Endodermal cell (in vitro differentiated cells): ENCODE measurements around the gene PDGFC. TPM values are rescaled to one million over a fixed set of nuclear protein-coding genes. Genes with fewer than 3 reads are reported as not detected.

Experiments used
- DNase-seq: peaks from one replicate; pipeline ENCODE4 v3.0.0-alpha.2; 2017
- H3K27ac ChIP-seq: 2 replicates; pipeline ENCODE4 v1.5.1; 2013; ENCODE audit warnings: mild to moderate bottlenecking, low read depth, low read length, moderate library complexity
- H3K27me3 ChIP-seq: 2 replicates; pipeline ENCODE4 v1.6.1; 2013; ENCODE audit warnings: mild to moderate bottlenecking, low read length, moderate library complexity; ENCODE audit not compliant: insufficient read depth, control insufficient read depth, poor library complexity, severe bottlenecking
- H3K36me3 ChIP-seq: 2 replicates; pipeline ENCODE4 v1.7.0; 2013; ENCODE audit warnings: mild to moderate bottlenecking, low read length, moderate library complexity; ENCODE audit not compliant: control insufficient read depth, insufficient read depth
- H3K4me1 ChIP-seq: one replicate; pipeline ENCODE4 v1.7.0; 2013; ENCODE audit warnings: low read length; ENCODE audit not compliant: control insufficient read depth, insufficient read depth
- H3K4me3 ChIP-seq: 2 replicates; pipeline ENCODE4 v1.5.1; 2013; ENCODE audit warnings: mild to moderate bottlenecking, low read length, moderate library complexity
- H3K9ac ChIP-seq: 2 replicates; pipeline ENCODE4 v1.6.1; 2013; ENCODE audit warnings: mild to moderate bottlenecking, low read length, moderate library complexity; ENCODE audit not compliant: poor library complexity, severe bottlenecking; ENCODE audit errors: extremely low read depth
- H3K9me3 ChIP-seq: 2 replicates; pipeline ENCODE4 v1.6.1; 2013; ENCODE audit warnings: mild to moderate bottlenecking, low read length, moderate library complexity; ENCODE audit not compliant: control insufficient read depth
- H3K27ac Mint-ChIP-seq: 2 replicates; pipeline ENCODE4 v1.8.0; 2020; ENCODE audit warnings: mixed read lengths
- H3K27me3 Mint-ChIP-seq: 2 replicates; pipeline ENCODE4 v1.8.0; 2021; ENCODE audit warnings: mild to moderate bottlenecking, mixed read lengths; ENCODE audit not compliant: insufficient read depth
- H3K36me3 Mint-ChIP-seq: 2 replicates; pipeline ENCODE4 v1.8.0; 2020; ENCODE audit warnings: low read depth, mixed read lengths
- H3K4me1 Mint-ChIP-seq: 2 replicates; pipeline ENCODE4 v1.8.0; 2020; ENCODE audit warnings: mixed read lengths
- H3K4me3 Mint-ChIP-seq: 2 replicates; pipeline ENCODE4 v1.8.0; 2020; ENCODE audit warnings: mild to moderate bottlenecking, moderate library complexity, mixed read lengths
- H3K9me3 Mint-ChIP-seq: 2 replicates; pipeline ENCODE4 v1.8.0; 2020; ENCODE audit warnings: mild to moderate bottlenecking, mixed read lengths
- CTCF ChIP-seq: fragments of 200-600 bp; sonication (generic); conservative IDR thresholded peaks from 2 replicates; pipeline ENCODE4 v1.5.0; 2021; ENCODE audit warnings: antibody characterized with exemption, mild to moderate bottlenecking
- WGBS, 2 experiments: methylation state at CpG; one replicate each; pipeline versions ENCODE4 v1.1.5 to v1.1.7; 2013; ENCODE audit warnings: missing lambda C conversion rate in 2 of 2, mixed read lengths in 1 of 2; ENCODE audit not compliant: insufficient coverage in 1 of 2, insufficient read length in 1 of 2; 5-methylcytosine and 5-hydroxymethylcytosine counted together
- total RNA-seq, 2 donors: library from RNA; stranded (reverse); fragmentation: NEBNext Ultra II Directional in 1 of 2; extraction: Animal tissue kit (Norgen Biotek cat#: 25700) in 1 of 2; gene quantifications; 2 replicates in 1 of 2; 3 replicates in 1 of 2; pipeline ENCODE4 v1.2.1, GENCODE V29; 2021

PDGFC gene
- total RNA-seq, 2 donors from 2014 or later, result 5.5 to 6.8 TPM

GRCh38 chr4:156875704-156876103 is 95.9 kb downstream of the PDGFC start:
- no peak for TF ChIP-seq CTCF

GRCh38 chr4:156875055-156875454 is 96.5 kb downstream of the PDGFC start:
- Histone ChIP-seq H3K27me3 (no peaks in the 10 kb centered on the region), H3K36me3 (no peaks in the 10 kb centered on the region), H3K4me3 (no peak overlapping the region), H3K9me3 (no peaks in the 10 kb centered on the region), H3K27ac (no peak overlapping the region), H3K9ac (no peak overlapping the region), H3K4me1 (no peaks in the 10 kb centered on the region)
- Mint-ChIP-seq H3K4me3 (no peak overlapping the region), H3K4me1 (peaks cover 10% of the 10 kb centered on the region), H3K9me3 (no peaks in the 10 kb centered on the region), H3K36me3 (no peaks in the 10 kb centered on the region), H3K27me3 (no peaks in the 10 kb centered on the region), H3K27ac (no peak overlapping the region)
- DNase-seq, result no peak
- 96 to 100% methylated on average over 1 of the region's 1 CpG for WGBS, 2 experiments
- TF ChIP-seq CTCF, result no peak

More at GRCh38 chr4:156875704-156876103, 95.9 kb downstream of the PDGFC start:
- Mint-ChIP-seq H3K27ac (no peak overlapping the region), H3K4me3 (no peak overlapping the region), H3K9me3 (no peaks in the 10 kb centered on the region), H3K36me3 (no peaks in the 10 kb centered on the region), H3K4me1 (peaks cover 10% of the 10 kb centered on the region), H3K27me3 (no peaks in the 10 kb centered on the region)
- H3K27ac ChIP-seq, result no peak overlapping the region
- WGBS, 2 experiments, result 84 to 100% methylated on average over 1 to 3 of the region's 3 CpGs
- no peak overlapping the region for H3K9ac ChIP-seq
- no peaks in the 10 kb centered on the region for H3K27me3 ChIP-seq
- DNase-seq, result no peak
- no peaks in the 10 kb centered on the region for H3K9me3 ChIP-seq
- no peak overlapping the region for H3K4me3 ChIP-seq
- no peaks in the 10 kb centered on the region for H3K4me1 ChIP-seq
- no peaks in the 10 kb centered on the region for H3K36me3 ChIP-seq

- Mint-ChIP-seq H3K27ac (no peak overlapping the region), H3K4me1 (no peaks in the 10 kb centered on the region), H3K36me3 (no peaks in the 10 kb centered on the region), H3K4me3 (no peak overlapping the region), H3K27me3 (no peaks in the 10 kb centered on the region), H3K9me3 (no peaks in the 10 kb centered on the region)
- Histone ChIP-seq H3K4me3 (no peak overlapping the region), H3K36me3 (no peaks in the 10 kb centered on the region), H3K27me3 (no peaks in the 10 kb centered on the region), H3K4me1 (no peaks in the 10 kb centered on the region), H3K27ac (no peak overlapping the region), H3K9ac (no peak overlapping the region), H3K9me3 (no peaks in the 10 kb centered on the region)
- WGBS, 2 experiments, result 95% methylated on average over 2 of the region's 3 CpGs; no CpG with 5 or more reads in 1 of the 2 experiments
- DNase-seq, result no peak
- no peak for TF ChIP-seq CTCF
These were observed 97.8 kb downstream of the PDGFC start for GRCh38 chr4:156873799-156874198.
